ENCODE measurements around the gene FOXA3. TPM values are rescaled to one million over a fixed set of nuclear protein-coding genes. Genes with fewer than 3 reads are reported as not detected.

The FOXA3 gene
- total and polyA plus RNA-seq, 2 of the 4 experiments (the other 2 are of a cell fraction), result not detected

- no peak overlapping the region for H2AK9ac ChIP-seq (replicated peaks; ENCODE audit: low read depth, low read length, poor library complexity)
- ATAC-seq (ENCODE audit: low read depth) (no peak), DNase-seq (no peak)
- no peak overlapping the region for H4K5ac ChIP-seq (ENCODE audit: low read depth, low read length)
- in situ Hi-C loops (cut with MboI; ENCODE audit: low sequenced_read_pairs), result no loop called here
- H3K23ac ChIP-seq (ENCODE audit: low read depth, low read length), result no peak overlapping the region
- intact Hi-C loops (cut with micrococcal nuclease), result no loop called here
- CTCF ChIA-PET, result no interaction called here
- no peak overlapping the region for H2AK5ac ChIP-seq (ENCODE audit: low read depth, low read length)
- dilution Hi-C loops (cut with HindIII; ENCODE audit: low sequenced_read_pairs, unreplicated experiment), result no loop called here
- H2BK120ac ChIP-seq (ENCODE audit: low read depth, low read length), result no peak overlapping the region
- no peak overlapping the region for H2BK20ac ChIP-seq (ENCODE audit: low read depth, low read length)
- POLR2A ChIA-PET (ENCODE audit: unreplicated experiment), result no interaction called here
- no peak overlapping the region for H3K14ac ChIP-seq (replicated peaks; ENCODE audit: low read depth, low read length)
- TF ChIP-seq RCOR1 (IDR thresholded peaks at IDR 0.05; ENCODE audit: insufficient replicate concordance, low read length) (no peak), FOS (IDR thresholded peaks at IDR 0.05; ENCODE audit: low read depth, low read length) (no peak), RFX5 (IDR thresholded peaks at IDR 0.05; ENCODE audit: low read depth, low read length) (no peak), ELK1 (IDR thresholded peaks at IDR 0.05; ENCODE audit: borderline replicate concordance, low read depth, low read length) (no peak), MXI1 (IDR thresholded peaks at IDR 0.05; ENCODE audit: borderline replicate concordance, low read depth, low read length) (no peak), POLR2A (IDR thresholded peaks at IDR 0.05; ENCODE audit: low read depth, low read length) (no peak), MAFK (IDR thresholded peaks at IDR 0.05; ENCODE audit: low read depth, low read length) (no peak), BHLHE40 (IDR thresholded peaks at IDR 0.05; ENCODE audit: low read depth, low read length) (no peak), SMC3 (IDR thresholded peaks at IDR 0.05; ENCODE audit: low read depth, low read length) (no peak), MAZ (IDR thresholded peaks at IDR 0.05; ENCODE audit: borderline replicate concordance, low read depth, low read length) (no peak), CEBPB (IDR thresholded peaks at IDR 0.05; ENCODE audit: low read depth, low read length) (no peak), USF2 (IDR thresholded peaks at IDR 0.05; ENCODE audit: low read depth, low read length) (no peak), RAD21 (IDR thresholded peaks at IDR 0.05; ENCODE audit: low read length) (no peak), NFE2L2 (IDR thresholded peaks at IDR 0.05; ENCODE audit: low read depth, low read length) (no peak), CHD1 (IDR thresholded peaks at IDR 0.05; ENCODE audit: low read depth, low read length) (no peak)
- no CpG with 5 or more reads among the region's 7 CpGs for WGBS, 2 experiments (ENCODE audit: extremely low coverage in 2 of 2, insufficient read length in 1 of 2)
- no peak overlapping the region for H4K91ac ChIP-seq (ENCODE audit: insufficient read depth, low read depth, low read length)
- no peak overlapping the region for H2BK5ac ChIP-seq (ENCODE audit: low read depth, low read length, poor library complexity, severe bottlenecking)
- no peaks in the 10 kb centered on the region for H4K20me1 ChIP-seq (ENCODE audit: insufficient read depth, low read length)
- no peak overlapping the region for H3K56ac ChIP-seq (ENCODE audit: extremely low read depth, insufficient read depth, low read length)
- BruUV-seq (replicated peaks), result no TSS peak
- no peak overlapping the region for H3K4me3 ChIP-seq (ENCODE audit: insufficient read depth, low read depth, low read length)
- no peaks in the 10 kb centered on the region for H3K36me3 ChIP-seq (ENCODE audit: control insufficient read depth, insufficient read depth, low read length)
- H4K8ac ChIP-seq (ENCODE audit: low read depth in 2 of 2, low read length in 2 of 2), result no peak overlapping the region
- no peaks in the 10 kb centered on the region for H3K9me3 ChIP-seq (ENCODE audit: control insufficient read depth, insufficient read depth, low read length)
- H2BK15ac ChIP-seq (ENCODE audit: low read depth, low read length), result no peak overlapping the region
- H3K4ac ChIP-seq (ENCODE audit: low read depth, low read length), result no peak overlapping the region
- no peaks in the 10 kb centered on the region for H3K79me1 ChIP-seq (ENCODE audit: low read depth in 1 of 2, low read length in 2 of 2)
- no peak overlapping the region for H3K27ac ChIP-seq (ENCODE audit: insufficient read depth, low read length)
- H3K4me1 ChIP-seq (ENCODE audit: control insufficient read depth, insufficient read depth, low read length), result peaks cover 4% of the 10 kb centered on the region; the same call in 1 of the 2 replicates
- no peak overlapping the region for H3K9ac ChIP-seq (ENCODE audit: low read depth, low read length)
- peaks cover 30% of the 10 kb centered on the region for H3K27me3 ChIP-seq (ENCODE audit: control insufficient read depth, insufficient read depth, low read length)
- no peak overlapping the region for H2AFZ ChIP-seq (replicated peaks; ENCODE audit: low read length, poor library complexity)
- no peaks in the 10 kb centered on the region for H3K9me1 ChIP-seq (ENCODE audit: insufficient read depth, low read length)
- H3K4me2 ChIP-seq (ENCODE audit: low read depth, low read length), result no peak overlapping the region
- H3K18ac ChIP-seq (ENCODE audit: low read depth, low read length), result no peak overlapping the region
These were observed 10.5 kb downstream of the FOXA3 start for GRCh38 chr19:45874620-45874966.

Measured in IMR-90 (cell line).